ENCODE results near the gene SYT17.

SYT17 gene

GRCh38 chr16:19254611-19255010, 86.6 kb downstream of the SYT17 start:
- DNase-seq (ENCODE audit: low read depth) = no peak
- TF ChIP-seq MAX (IDR thresholded peaks at IDR 0.05; ENCODE audit: low read depth, low read length) = no peak
- no peak overlapping the region for H3K4me3 ChIP-seq (ENCODE audit: low read depth, low read length)

- no peak overlapping the region for H3K4me3 ChIP-seq (ENCODE audit: low read depth, low read length)
- TF ChIP-seq MAX (IDR thresholded peaks at IDR 0.05; ENCODE audit: low read depth, low read length) (no peak), MYC (IDR thresholded peaks at IDR 0.05; ENCODE audit: low read depth, low read length) (no peak), POLR2A (IDR thresholded peaks at IDR 0.05; ENCODE audit: extremely low read depth, insufficient read length) (no peak)
- TF ChIP-seq, protein P1, sequence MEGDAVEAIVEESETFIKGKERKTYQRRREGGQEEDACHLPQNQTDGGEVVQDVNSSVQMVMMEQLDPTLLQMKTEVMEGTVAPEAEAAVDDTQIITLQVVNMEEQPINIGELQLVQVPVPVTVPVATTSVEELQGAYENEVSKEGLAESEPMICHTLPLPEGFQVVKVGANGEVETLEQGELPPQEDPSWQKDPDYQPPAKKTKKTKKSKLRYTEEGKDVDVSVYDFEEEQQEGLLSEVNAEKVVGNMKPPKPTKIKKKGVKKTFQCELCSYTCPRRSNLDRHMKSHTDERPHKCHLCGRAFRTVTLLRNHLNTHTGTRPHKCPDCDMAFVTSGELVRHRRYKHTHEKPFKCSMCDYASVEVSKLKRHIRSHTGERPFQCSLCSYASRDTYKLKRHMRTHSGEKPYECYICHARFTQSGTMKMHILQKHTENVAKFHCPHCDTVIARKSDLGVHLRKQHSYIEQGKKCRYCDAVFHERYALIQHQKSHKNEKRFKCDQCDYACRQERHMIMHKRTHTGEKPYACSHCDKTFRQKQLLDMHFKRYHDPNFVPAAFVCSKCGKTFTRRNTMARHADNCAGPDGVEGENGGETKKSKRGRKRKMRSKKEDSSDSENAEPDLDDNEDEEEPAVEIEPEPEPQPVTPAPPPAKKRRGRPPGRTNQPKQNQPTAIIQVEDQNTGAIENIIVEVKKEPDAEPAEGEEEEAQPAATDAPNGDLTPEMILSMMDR (IDR thresholded peaks at IDR 0.05; ENCODE audit: low read depth, low read length) = no peak
- DNase-seq (ENCODE audit: low read depth) = no peak
These were observed 96.2 kb downstream of the SYT17 start for GRCh38 chr16:19264123-19264673.

GRCh38 chr16:19265380-19265930, 97.4 kb downstream of the SYT17 start:
- DNase-seq (ENCODE audit: low read depth) = no peak
- TF ChIP-seq, protein P1 (IDR thresholded peaks at IDR 0.05; ENCODE audit: low read depth, low read length) = no peak
- no peak for TF ChIP-seq MYC (IDR thresholded peaks at IDR 0.05; ENCODE audit: low read depth, low read length)
- TF ChIP-seq POLR2A (IDR thresholded peaks at IDR 0.05; ENCODE audit: extremely low read depth, insufficient read length) = no peak
- TF ChIP-seq MAX (IDR thresholded peaks at IDR 0.05; ENCODE audit: low read depth, low read length) = no peak

DNA sequence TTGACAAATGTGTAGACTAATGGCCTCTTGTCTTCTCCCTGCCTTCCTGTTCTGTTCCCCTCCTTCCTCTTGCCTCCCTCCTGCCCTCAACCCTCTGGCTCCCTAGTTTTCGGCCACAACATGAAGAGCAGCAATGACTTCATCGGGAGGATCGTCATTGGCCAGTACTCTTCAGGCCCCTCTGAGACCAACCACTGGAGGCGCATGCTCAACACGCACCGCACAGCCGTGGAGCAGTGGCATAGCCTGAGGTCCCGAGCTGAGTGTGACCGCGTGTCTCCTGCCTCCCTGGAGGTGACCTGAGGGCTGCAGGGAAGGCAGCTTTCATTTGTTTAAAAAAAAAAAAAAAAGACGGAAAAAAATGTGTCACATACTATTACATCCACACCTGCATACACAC, 98.7 kb downstream of the SYT17 start:
- H3K4me3 ChIP-seq (ENCODE audit: low read depth, low read length) = no peak overlapping the region
- no peak for DNase-seq (ENCODE audit: low read depth)
- TF ChIP-seq, protein P1 (IDR thresholded peaks at IDR 0.05; ENCODE audit: low read depth, low read length) = no peak
- TF ChIP-seq MYC (IDR thresholded peaks at IDR 0.05; ENCODE audit: low read depth, low read length) = no peak
- TF ChIP-seq POLR2A (IDR thresholded peaks at IDR 0.05; ENCODE audit: extremely low read depth, insufficient read length) = no peak
- no peak for TF ChIP-seq MAX (IDR thresholded peaks at IDR 0.05; ENCODE audit: low read depth, low read length)

More at GRCh38 chr16:19265380-19265930, 97.4 kb downstream of the SYT17 start:
- no peak overlapping the region for H3K4me3 ChIP-seq (ENCODE audit: low read depth, low read length)

GRCh38 chr16:19269098-19269497, 101.1 kb downstream of the SYT17 start:
- TF ChIP-seq, protein P1 (IDR thresholded peaks at IDR 0.05; ENCODE audit: low read depth, low read length) = no peak
- TF ChIP-seq MAX (IDR thresholded peaks at IDR 0.05; ENCODE audit: low read depth, low read length) = no peak
- no peak overlapping the region for H3K4me3 ChIP-seq (ENCODE audit: low read depth, low read length)
- no peak for DNase-seq (ENCODE audit: low read depth)

DNA sequence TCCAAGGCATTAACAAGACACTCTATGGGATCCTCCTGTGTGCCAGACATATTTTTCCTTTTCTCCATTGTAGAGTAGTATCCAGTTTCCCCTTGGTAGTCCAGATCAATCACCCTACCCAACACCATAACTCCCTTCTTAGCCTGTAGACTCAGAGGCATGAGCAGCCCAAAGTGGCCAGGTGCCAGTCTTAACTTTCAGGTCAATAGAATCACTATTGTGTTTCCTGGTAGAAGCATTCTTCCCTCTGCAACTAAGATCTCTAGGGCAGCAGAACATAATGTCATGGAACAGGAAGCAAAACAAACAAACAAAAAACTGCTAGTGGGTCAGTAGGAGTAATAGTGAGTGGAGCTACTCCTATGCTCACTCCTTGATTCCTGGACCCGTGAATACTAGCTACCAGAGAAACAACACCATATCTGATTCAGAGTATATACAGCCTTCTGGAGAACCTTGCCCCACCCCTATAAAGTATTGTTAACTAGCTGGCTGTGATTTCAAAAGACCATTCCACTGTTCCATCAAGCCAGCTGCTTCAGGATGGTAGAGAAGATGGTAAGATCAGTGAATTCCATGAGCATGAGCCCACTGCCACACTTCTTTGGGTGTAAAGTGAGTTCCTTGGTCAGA, 106.2 kb downstream of the SYT17 start:
- DNase-seq (ENCODE audit: low read depth) = no peak
- H3K4me3 ChIP-seq (ENCODE audit: low read depth, low read length) = no peak overlapping the region
- TF ChIP-seq, protein P1 (IDR thresholded peaks at IDR 0.05; ENCODE audit: low read depth, low read length) = no peak
- TF ChIP-seq POLR2A (IDR thresholded peaks at IDR 0.05; ENCODE audit: extremely low read depth, insufficient read length) (no peak), MAX (IDR thresholded peaks at IDR 0.05; ENCODE audit: low read depth, low read length) (no peak), MYC (IDR thresholded peaks at IDR 0.05; ENCODE audit: low read depth, low read length) (no peak)

Data from NB4 (cell line).